GM19455 (cell line): ENCODE measurements around the gene AKR1C3.
"Not testable (repeated sequence)": the region's sequence is repeated elsewhere in the genome, so short reads cannot be mapped to it uniquely, and the experiment has no call there.

ENCODE experiments used
- ATAC-seq: cut with Tn5 transposase; IDR thresholded peaks from one replicate; pipeline ENCODE4 v1.9.1; 2021; ENCODE audit not compliant: unreplicated experiment

AKR1C3 gene

DNA sequence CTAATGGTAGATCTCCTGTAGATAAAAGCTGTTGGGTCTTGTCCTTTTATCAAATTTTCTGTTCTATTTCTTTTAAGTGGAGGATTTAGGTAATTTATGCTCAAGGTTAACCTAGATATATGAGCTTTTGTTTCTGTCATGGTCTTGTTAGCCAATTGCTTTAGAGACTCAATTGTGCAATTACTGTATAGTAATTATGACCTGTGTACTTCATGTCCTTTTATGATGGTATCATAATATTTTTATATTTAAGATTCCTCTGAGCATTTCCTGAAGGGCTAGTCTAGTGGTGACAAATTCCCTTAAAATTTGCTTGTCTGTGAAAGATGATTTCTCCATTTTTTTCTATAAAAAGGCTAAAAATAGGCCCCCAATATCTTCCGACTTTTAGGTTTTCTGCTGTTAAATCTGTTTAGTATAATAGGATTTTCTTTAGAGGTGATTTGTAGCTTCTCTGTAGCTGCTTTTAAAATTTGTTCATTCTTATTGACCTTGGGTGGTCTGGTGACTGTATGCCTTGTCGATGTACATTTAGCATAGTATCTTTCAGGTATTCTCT is 5.4 kb upstream of the AKR1C3 start:
- ATAC-seq: no peak

DNA sequence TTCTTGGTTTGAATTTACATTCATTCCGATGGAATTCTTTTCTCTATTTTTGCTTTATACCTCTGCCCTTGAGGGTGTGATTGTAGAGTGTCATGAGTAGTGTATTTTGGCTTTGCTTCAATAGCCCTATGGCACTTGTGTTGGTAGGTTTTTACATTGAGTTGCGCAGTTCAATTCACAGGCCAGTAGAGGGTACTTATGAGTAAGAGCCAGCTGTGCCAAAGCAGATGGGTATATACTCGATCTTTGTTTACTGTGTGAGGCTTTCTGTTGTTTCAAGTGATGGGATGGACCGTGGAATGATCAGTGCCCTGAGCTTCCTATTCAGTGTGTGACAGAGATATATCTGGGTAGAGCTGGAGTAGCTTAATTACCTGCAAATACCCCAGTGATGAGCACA is 4.3 kb upstream of the AKR1C3 start:
- no peak for ATAC-seq

DNA sequence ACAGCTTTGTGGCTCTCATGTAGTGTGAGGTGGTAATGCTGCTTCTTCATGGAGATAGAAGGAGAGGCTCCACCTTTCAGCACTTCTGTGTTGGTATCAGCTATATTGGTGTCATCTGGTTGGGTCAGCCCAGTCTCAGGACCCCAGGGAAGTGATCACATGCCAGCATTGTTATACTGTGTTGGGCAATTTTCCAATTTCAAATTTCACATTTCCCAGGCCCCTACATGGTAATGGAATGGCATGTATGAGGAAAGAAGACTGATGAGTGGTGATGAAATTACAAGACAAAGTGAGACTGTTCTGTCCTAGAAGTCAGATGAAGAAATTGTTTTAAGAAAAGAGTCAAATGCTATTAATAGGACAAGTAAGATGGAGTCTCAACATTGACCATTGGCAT is 3.7 kb upstream of the AKR1C3 start:
- ATAC-seq: no peak

DNA sequence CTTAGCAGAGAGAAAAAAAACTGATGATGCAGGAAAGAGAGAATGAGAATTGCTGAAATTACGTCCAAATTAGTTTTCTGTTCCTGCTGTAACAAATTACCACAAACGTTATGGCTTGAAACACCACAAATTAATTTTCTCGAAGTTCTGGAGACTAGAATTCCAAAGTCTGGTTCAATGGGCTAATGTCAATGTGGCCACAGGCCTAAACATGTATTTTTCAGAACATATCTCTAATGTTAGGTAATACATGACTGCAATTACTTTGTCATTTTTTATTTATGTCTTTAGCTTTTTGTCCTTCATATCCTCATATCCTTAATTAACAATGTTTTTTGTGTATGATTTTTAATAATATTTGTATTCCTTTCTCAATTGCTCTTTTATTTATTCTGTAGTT is 3.0 kb upstream of the AKR1C3 start:
- no peak for ATAC-seq

DNA sequence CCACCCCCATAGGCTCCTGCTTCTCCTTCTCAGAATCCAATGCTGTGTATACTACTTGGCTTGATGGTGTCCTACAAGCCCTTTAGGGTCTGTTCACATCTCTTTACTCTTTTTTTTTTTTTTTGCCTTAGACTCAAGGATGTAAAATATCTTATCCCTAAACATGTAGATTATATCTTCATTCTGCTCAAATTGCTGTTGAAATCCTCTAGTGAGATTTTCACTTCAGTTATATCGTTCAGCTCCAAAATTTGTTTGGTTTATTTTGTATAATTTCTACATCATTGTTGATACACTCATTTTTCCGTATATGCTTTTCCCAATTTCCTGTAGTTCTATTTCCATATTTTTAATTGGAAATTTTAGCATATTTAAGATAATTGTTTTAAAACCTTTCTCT is 1.8 kb upstream of the AKR1C3 start:
- no peak for ATAC-seq

DNA sequence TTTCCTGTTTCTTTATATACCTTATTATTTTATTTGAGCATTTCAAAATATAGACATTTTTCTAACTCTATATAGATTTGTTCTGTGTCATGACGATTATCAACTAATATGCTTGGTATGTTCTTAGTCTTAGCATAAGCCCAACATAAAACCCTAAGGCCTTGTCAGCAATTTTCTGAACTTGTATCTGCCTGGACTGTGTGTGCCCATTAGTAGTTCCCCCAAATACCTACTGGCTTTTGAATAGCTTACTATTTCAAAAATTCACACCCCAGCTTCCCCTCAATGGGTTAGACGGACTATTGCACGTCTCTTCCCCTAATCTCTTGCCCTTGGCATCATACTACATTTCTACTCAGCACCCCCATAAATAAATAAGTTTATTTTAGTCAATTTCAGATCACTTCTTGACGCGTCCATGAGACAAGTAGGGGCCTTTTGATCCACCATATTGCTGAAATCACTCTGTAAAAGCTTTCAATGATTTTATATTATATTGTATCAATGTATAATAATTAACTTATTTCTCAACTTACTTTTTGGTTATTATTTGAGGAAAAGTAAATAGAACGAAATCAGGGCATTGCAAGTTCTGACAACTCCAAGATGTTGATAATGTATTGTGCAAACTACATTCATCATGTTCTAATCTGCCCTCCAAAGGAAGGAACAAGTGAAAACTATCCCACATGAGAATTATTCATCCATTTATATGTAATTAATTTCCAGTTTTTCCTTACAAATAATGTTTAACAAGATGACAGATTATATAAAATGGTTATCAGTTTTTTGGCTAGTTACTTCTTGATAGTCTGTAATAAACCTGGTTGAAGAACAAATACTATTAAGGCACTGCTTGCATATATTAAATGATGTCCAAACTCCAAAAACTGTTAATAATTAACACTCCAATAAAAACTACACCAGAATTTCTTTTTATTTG is 1.1 kb upstream of the AKR1C3 start:
- ATAC-seq: no peak

DNA sequence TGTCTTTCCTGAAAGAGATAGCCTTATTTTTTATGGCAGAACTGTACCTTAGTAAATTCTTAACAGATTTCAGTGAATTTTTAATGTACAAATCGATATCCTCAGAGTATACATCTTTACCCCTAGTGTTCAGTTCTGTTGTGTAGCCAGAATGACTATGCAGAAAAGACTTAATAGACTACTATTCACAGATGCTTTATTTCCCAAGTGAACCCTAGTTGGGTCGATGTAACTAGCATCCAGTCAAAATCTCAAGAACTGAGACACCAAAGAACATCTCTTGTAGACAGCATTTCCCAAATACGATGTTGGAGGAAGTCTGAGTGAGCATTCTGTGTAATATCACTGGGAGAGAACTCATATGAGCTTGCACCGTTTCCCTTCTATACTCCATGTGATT is 1.5 kb downstream of the AKR1C3 start:
- ATAC-seq: no peak

DNA sequence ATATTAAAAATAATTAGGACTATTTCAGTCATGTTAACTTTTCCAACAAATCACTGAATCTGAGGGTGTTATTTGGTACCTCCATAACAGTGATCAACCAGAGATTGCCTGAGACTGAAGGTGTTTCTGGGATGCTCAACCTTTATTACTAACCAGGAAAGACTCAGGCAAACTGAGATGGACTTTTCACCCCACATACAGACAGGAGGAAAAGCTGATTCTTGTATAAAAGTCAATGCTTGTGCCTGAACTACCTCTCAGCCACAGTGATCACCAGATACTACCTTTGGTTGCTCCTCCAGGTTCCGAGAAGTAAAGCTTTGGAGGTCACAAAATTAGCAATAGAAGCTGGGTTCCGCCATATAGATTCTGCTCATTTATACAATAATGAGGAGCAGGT is 1.9 kb downstream of the AKR1C3 start:
- no peak for ATAC-seq

DNA sequence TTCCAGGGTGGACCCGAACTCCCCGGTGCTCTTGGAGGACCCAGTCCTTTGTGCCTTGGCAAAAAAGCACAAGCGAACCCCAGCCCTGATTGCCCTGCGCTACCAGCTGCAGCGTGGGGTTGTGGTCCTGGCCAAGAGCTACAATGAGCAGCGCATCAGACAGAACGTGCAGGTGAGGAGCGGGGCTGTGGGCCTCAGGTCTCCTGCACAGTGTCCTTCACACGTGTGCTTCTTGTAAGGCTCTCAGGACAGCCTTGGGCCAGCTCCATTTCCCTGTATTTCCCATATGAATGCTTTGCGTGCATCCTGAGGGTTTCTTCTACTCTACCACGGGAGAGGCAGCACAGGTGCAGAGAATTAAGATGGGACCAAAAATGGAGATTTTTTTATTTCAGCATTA is 8.3 kb downstream of the AKR1C3 start:
- not testable (repeated sequence) for ATAC-seq

DNA sequence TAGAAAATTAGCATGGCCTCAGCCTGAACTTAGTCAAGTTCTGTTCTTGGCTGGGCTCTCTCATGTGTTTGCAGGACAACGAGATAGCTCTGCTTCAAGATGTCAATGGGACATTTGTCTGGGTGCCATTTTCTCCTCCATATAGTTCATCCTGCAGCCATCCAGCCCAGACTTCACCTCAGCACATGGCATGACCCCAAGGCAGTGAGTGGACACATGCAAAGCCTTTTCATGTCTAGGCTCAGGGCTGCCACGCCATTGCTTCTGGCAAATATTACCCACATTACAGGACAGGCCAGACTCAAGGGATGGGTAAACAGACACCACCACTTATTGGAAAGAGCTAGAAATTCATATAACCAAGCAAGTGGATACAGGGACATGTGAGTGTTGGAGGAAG is 9.3 kb downstream of the AKR1C3 start:
- no peak for ATAC-seq

DNA sequence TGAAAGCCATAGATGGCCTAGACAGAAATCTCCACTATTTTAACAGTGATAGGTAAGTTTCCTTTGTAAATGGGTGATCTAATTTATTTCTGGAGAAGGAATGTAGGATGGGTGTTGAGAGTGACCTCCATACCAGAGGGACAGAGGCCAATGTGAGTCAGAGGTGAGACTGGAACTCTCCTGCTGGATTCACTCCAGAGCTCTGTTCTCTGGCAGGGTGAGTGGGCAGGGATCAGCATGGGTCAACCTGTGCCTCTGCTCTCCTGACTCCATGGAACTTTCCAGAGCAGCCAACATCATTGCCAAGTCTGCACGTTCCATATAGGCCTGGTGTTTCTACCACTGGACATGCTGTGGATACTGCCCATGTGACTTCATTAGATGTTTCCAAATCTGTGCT is 11.4 kb downstream of the AKR1C3 start:
- no peak for ATAC-seq

DNA sequence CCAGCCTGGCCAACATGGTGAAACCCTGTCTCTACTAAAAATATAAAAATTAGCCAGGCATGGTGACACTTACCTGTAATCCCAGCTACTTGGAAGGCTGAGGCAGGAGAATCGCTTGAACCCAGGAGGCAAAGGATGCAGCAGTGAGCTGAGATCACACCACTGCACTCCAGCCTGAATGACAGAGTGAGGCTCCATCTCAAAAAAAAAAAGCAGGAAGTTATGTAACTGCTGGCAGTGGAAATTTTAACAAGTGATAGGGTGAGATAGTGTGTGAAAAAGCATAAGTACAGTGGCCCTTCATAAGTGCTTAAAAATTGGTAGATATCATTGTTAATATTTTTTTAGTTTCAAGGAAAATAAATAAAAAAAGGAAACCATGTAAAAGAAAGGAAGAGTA is 12.3 kb downstream of the AKR1C3 start:
- ATAC-seq: no peak

DNA sequence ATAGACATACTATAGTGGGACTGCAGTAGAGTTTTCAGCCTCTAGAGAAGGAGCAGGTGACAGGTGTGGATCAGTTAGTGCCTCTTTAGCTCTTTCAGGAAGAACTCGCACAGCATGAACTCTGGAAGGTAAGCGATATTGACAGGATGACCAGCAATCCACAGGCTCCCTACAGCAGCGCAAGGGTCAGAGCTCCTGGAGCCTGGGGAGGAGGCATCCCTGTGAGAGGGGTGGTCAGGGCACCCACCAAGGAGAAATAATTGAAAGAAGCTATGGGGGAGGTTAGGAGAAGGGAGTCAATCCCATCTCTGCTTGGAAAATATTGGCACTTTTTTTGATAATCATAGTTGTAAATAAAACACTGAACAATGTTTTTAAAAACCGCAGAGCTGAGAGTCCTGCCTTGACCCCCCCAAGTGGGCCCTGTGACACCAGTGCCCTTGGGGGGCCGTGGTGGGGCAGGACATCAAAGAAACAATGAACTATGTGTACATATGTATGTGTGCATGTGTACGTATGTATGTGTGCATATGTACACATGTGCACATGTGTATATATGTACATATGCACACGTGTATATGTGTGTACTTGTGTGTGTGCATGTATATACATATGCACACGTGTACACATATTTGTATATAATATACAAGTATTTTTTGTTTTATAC is 13.8 kb downstream of the AKR1C3 start:
- ATAC-seq: no peak

DNA sequence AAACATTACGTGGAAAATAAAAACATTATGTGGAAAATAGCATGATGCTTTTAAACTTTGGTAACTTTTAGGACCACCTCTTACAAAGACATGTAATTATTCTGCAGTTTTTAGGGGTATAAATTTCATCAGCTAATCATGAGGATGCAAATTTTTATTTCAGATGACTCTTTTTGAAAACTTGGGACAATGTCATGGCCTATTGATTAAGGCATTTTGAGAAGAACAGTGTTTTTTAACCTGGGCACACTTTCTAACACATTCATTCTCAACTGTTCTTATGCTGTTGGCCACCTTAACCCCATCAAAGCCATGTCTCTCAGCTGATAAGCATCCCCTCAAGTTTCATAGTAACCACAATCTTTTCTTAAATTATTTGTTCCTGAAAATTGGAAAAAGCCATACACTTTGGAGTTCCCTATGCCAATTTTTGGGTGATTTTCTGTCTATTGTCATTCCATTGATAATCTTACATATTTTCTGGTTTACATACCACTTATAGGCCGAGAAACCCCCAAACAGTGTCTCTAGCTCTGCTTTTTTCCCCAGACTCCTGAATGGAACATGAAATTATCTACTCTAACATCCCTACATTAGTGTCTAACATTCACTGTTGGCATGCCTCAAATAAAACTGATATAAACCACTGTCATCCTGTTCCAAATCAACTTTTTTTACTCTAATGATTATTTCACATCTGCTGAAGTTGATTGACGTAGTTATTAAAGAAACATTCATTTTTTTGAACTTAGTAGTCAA is 14.6 kb downstream of the AKR1C3 start:
- ATAC-seq: no peak

DNA sequence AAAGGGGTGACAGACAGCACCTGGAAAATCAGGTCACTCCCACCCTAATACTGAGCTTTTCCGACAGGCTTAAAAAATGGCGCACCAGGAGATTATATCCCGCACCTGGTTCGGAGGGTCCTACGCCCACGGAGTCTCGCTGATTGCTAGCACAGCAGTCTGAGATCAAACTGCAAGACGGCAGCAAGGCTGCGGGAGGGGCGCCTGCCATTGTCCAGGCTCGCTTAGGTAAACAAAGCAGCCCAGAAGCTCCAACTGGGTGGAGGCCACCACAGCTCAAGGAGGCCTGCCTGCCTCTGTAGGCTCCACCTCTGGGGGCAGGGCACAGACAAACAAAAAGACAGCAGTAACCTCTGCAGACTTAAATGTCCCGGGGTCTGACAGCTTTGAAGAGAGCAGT is 15.6 kb downstream of the AKR1C3 start:
- not testable (repeated sequence) for ATAC-seq

DNA sequence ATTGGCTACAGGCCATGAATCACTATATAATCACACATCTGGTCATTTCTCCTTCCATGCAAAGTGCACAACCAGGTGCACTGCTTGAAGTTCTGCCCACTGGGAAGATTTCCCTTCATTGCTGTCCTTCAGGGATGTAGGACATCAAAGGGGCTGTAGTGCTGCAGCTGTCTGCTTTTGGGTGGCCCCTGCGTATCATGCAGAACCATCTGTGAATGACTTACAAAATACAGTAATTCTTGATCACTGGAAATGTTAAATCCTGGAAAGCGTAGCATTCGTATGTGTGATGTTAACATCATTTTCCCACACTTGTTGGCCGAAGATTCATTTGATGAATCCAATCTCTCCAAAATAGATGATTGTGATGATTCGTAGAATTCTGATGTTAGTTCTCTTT is 22.4 kb downstream of the AKR1C3 start:
- no peak for ATAC-seq

DNA sequence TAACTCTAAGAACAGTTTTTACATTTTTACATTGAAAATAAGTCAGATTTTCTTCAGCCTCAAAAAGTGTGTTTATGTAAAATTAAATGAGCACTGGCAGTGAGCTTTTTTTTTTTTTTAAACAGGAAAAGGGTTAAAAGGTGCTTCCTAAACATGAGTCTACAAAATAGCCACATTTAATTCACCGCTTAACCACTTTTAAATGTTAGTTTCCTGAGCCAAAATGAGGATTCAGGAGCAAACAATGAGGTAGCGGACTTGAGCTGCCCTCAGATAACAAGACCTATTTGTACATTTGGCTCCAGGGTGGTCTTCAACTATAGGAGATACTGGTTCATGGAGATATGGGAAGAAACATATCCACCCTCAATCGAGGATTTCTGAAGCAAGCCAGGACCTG is 22.8 kb downstream of the AKR1C3 start:
- no peak for ATAC-seq

DNA sequence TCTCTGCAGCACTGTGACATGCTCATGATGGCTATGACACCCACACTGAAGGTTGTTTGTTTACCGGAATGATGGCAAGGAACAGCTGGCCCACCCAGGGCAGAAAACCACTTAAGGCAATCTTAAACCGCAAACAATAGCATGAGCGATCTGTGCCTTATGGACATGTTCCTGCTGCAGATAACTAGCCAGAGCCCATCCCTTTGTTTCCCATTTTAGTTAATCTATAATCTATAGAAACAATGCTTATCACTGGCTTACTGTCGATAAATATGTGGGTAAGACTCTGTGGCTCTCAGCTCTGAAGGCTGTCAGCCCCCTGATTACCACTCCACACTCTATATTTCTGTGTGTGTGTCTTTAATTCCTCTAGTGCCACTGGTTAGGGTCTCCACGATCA is 25.8 kb downstream of the AKR1C3 start:
- not testable (repeated sequence) for ATAC-seq

DNA sequence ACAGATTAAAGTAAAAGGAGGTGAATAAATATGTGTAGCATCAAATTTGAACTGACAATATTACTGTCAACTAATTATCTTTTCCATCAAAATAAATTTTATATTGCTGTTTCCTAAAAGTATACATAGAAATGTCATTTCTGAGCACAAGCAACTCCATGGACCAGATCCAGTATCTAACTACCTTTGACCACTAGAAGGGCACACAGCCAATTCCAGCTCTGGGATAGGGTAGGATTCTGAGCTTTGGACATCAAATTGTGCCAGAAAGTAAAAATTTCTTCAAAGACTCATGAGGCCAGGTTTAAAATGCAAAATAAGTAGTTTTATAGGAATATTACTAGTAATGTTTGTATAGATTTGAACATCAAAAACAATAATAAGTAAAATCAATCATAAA is 29.7 kb downstream of the AKR1C3 start:
- no peak for ATAC-seq

DNA sequence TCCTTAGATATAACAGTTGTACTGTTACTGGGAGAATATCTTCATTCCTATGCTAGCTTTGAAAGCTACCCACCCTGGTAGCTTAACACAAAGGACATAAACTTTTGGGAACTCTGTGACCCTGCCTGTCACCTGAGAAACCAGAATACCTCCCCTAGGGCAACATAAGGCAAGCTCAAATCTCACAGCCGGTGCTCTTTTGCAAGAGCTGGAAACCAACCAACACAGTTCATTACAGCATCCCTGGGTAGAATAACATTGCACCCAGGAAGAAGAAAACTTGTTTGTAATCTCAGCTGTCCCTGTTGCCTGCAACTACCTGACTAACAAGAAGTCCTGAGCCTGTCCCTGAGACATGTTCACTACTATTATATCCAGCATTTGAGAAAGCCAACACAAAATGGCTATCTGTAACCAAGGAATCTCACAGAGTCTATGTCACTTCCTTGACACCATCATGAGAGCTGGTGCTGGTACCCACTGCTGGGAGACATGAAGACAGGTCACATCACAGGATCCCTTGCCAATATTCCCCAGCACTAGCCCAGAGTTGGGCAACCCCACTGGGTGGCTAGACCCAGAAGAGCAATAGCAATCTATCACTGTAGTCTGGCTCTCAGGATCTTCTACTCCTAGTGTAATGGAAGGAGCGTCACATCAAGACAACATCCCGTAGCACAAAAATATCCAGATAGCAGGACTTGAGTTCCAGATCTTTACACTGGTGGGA is 31.3 kb downstream of the AKR1C3 start:
- ATAC-seq: no peak

DNA sequence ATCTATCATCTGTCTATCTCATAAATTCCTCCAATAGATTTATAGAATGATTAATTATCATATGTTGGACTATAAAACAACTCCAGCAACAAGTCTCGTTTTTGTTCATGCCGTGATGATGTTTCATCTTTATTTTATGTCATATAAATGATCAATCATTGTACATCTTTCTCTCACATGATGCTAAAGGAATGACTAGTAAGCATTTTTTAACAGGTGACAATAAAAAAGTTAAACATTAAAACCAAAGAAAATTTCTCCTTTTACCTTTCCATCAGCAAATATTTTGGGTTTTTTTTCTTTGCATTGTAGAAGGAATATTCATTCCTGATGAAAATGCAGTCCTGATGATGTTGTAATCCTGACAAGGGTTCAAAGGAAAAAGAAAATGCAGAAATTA is 41.4 kb downstream of the AKR1C3 start:
- no peak for ATAC-seq
